ENCODE data around the gene PPP1R26. TPM values are rescaled to one million over a fixed set of nuclear protein-coding genes. Genes with fewer than 3 reads are reported as not detected.

PPP1R26 gene
- total and polyA plus RNA-seq, 2 of the 13 experiments (the other 11 are each of a cell fraction or from before 2014, with no cell fraction given): 8.6 to 11.6 TPM

DNA sequence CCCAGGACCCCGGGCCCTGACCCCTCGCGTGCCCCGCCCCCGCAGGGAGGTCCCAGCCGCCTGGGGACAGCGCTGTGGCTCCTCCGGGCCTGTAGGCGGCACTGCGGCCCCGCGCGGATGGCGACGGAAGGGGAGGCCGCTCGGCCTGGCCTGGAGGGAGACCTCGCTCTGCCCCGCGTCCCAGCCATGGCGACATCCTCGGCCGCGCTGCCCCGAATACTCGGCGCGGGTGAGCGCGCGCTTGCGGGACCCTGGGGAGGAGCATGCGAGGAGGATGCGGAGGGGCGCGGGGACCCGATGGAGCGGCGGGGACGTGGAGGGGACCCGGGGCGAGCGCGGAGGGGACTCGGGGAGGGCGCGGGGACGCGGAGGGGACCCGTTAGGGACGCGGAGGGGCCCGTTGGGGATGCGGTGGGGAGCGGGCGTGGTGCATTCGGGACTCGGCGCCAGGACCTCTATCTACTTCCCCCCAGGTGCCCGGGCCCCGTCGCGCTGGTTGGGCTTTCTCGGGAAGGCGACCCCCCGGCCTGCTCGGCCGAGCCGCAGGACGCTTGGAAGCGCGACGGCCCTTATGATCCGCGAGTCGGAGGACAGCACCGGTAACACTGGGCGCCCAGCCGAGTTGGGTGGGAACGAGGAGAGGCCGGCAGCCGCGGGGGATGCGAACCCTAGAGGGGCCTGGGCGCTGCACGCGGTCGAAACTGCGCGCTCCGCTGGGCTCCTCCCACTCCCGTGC lies 21.1 kb downstream of the PPP1R26 start, which contains the start of gene MRPS2 (continued):
- no peak; the same call in 1 of the 2 replicates for TF ChIP-seq ZNF451 (CRISPR knock-in tag; IDR thresholded peaks at IDR 0.05)
- TF ChIP-seq ZNF205 (CRISPR knock-in tag; IDR thresholded peaks at IDR 0.05): no peak
- TF ChIP-seq ZNF780A (CRISPR knock-in tag; IDR thresholded peaks at IDR 0.05): no peak
- TF ChIP-seq MATR3 (CRISPR knock-in tag; IDR thresholded peaks at IDR 0.05): no peak
- TF ChIP-seq SRSF4 (IDR thresholded peaks at IDR 0.05; ENCODE audit: low read depth, low read length, poor library complexity, severe bottlenecking): no peak
- peak; percentile 59; the same call in 1 of the 2 replicates for TF ChIP-seq STAT5B (CRISPR knock-in tag; IDR thresholded peaks at IDR 0.05)
- TF ChIP-seq, protein P1, sequence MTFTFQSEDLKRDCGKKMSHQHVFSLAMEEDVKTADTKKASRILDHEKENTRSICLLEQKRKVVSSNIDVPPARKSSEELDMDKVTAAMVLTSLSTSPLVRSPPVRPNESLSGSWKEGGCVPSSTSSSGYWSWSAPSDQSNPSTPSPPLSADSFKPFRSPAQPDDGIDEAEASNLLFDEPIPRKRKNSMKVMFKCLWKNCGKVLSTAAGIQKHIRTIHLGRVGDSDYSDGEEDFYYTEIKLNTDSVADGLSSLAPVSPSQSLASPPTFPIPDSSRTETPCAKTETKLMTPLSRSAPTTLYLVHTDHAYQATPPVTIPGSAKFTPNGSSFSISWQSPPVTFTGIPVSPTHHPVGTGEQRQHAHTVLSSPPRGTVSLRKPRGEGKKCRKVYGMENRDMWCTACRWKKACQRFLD (CRISPR knock-in tag; IDR thresholded peaks at IDR 0.05; ENCODE audit: borderline replicate concordance): no peak; the same call in 1 of the 2 replicates
- no peak for TF ChIP-seq ISX (CRISPR knock-in tag; conservative IDR thresholded peaks at IDR 0.05)
- TF ChIP-seq NR3C1 (CRISPR knock-in tag; IDR thresholded peaks at IDR 0.05): no peak
- no peak for TF ChIP-seq ZNF136 (CRISPR knock-in tag; IDR thresholded peaks at IDR 0.05; ENCODE audit: low read depth)
- peak; percentile 65; the same call in 1 of the 2 replicates for TF ChIP-seq SP4 (CRISPR knock-in tag; IDR thresholded peaks at IDR 0.05)
- TF ChIP-seq, protein P2, sequence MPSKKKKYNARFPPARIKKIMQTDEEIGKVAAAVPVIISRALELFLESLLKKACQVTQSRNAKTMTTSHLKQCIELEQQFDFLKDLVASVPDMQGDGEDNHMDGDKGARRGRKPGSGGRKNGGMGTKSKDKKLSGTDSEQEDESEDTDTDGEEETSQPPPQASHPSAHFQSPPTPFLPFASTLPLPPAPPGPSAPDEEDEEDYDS (CRISPR knock-in tag; IDR thresholded peaks at IDR 0.05): peak; percentile 69
- peak; percentile 52; the same call in 1 of the 2 replicates for TF ChIP-seq ZNF567 (CRISPR knock-in tag; IDR thresholded peaks at IDR 0.05; ENCODE audit: borderline replicate concordance)
- TF ChIP-seq AKAP8 (CRISPR knock-in tag; IDR thresholded peaks at IDR 0.05): peak; percentile 71; the same call in 1 of the 2 replicates
- no peak for TF ChIP-seq SATB2 (CRISPR knock-in tag; IDR thresholded peaks at IDR 0.05)
- no peak for TF ChIP-seq ZNF367 (CRISPR knock-in tag; IDR thresholded peaks at IDR 0.05; ENCODE audit: borderline replicate concordance)
- no peak for TF ChIP-seq JUND (CRISPR knock-in tag; IDR thresholded peaks at IDR 0.05)
- TF ChIP-seq BCLAF1 (IDR thresholded peaks at IDR 0.05): no peak
- peak; percentile 83 for TF ChIP-seq RXRA (CRISPR knock-in tag; IDR thresholded peaks at IDR 0.05)
- TF ChIP-seq, protein P3, sequence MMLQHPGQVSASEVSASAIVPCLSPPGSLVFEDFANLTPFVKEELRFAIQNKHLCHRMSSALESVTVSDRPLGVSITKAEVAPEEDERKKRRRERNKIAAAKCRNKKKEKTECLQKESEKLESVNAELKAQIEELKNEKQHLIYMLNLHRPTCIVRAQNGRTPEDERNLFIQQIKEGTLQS (CRISPR knock-in tag; IDR thresholded peaks at IDR 0.05): no peak; the same call in 1 of the 2 replicates
- TF ChIP-seq ZNF44 (CRISPR knock-in tag; IDR thresholded peaks at IDR 0.05): no peak
- no peak for TF ChIP-seq KDM6A (CRISPR knock-in tag; IDR thresholded peaks at IDR 0.05; ENCODE audit: low read depth)
- TF ChIP-seq ZNF547 (CRISPR knock-in tag; IDR thresholded peaks at IDR 0.05): 0 out of 2 replicates have a peak, but pooled peaks have one; percentile 13
- no peak for TF ChIP-seq MNT (IDR thresholded peaks at IDR 0.05)
- peak; percentile 65; the same call in 1 of the 2 replicates for TF ChIP-seq MAF1 (CRISPR knock-in tag; IDR thresholded peaks at IDR 0.05; ENCODE audit: borderline replicate concordance)

Data from HepG2 (cell line).